H7 (cell line): Measurements from ENCODE around the gene TINCR. TPM values are rescaled to one million over a fixed set of nuclear protein-coding genes. Genes with fewer than 3 reads are reported as not detected.

Experiments used
- DNase-seq: peaks from one replicate; pipeline ENCODE4 v3.0.0; 2012
- H3K27me3 ChIP-seq: 2 replicates; pipeline ENCODE4 v1.6.0; 2011; ENCODE audit warnings: mild to moderate bottlenecking, low read length; ENCODE audit not compliant: control insufficient read depth, insufficient read depth
- H3K36me3 ChIP-seq: replicated peaks from 2 replicates; pipeline ENCODE4 v1.5.1; 2011; ENCODE audit warnings: low read length; ENCODE audit not compliant: control insufficient read depth, insufficient read depth
- H3K4me3 ChIP-seq: 2 replicates; pipeline ENCODE4 v1.5.1; 2011; ENCODE audit warnings: low read depth, mild to moderate bottlenecking, control low read depth, low read length, moderate library complexity; ENCODE audit not compliant: insufficient read depth
- total RNA-seq: library from RNA; depleted of rRNA; stranded (reverse); fragments of >200 nt; shearing (Covaris generic); gene quantifications from 2 replicates; pipeline ENCODE4 v1.2.3, GENCODE V29; 2014

TINCR gene
- total RNA-seq, 1 experiment from 2014 or later, result 0.28 TPM

GRCh38 chr19:5579286-5579685 is 11.5 kb upstream of the TINCR start:
- Histone ChIP-seq H3K4me3 (no peak overlapping the region), H3K27me3 (no peaks in the 10 kb centered on the region), H3K36me3 (no peaks in the 10 kb centered on the region; the same call in 1 of the 2 replicates)
- no peak for DNase-seq

- Histone ChIP-seq H3K27me3 (no peaks in the 10 kb centered on the region), H3K4me3 (peak overlapping the region; percentile 8; the same call in 1 of the 2 replicates), H3K36me3 (no peaks in the 10 kb centered on the region; the same call in 1 of the 2 replicates)
- DNase-seq, result peak; percentile 97
Measured at GRCh38 chr19:5578097-5578846, 10.5 kb upstream of the TINCR start.

GRCh38 chr19:5575590-5575989 is 7.8 kb upstream of the TINCR start:
- Histone ChIP-seq H3K36me3 (no peaks in the 10 kb centered on the region), H3K4me3 (no peak overlapping the region), H3K27me3 (no peaks in the 10 kb centered on the region)
- DNase-seq, result no peak

- DNase-seq, result no peak
- Histone ChIP-seq H3K36me3 (no peaks in the 10 kb centered on the region), H3K27me3 (peaks cover 6% of the 10 kb centered on the region)
Measured at GRCh38 chr19:5572556-5573286, 5.0 kb upstream of the TINCR start.

GRCh38 chr19:5571777-5572176 is 4.0 kb upstream of the TINCR start:
- Histone ChIP-seq H3K36me3 (no peaks in the 10 kb centered on the region), H3K27me3 (peaks cover 13% of the 10 kb centered on the region), H3K4me3 (no peak overlapping the region)
- DNase-seq, result no peak

More at GRCh38 chr19:5572556-5573286, 5.0 kb upstream of the TINCR start:
- no peak overlapping the region for H3K4me3 ChIP-seq

GRCh38 chr19:5567970-5568407 is 236 bp upstream of the TINCR start:
- DNase-seq, result no peak
- H3K4me3 ChIP-seq, result peak overlapping the region; percentile 53
- H3K27me3 ChIP-seq, result peaks cover 16% of the 10 kb centered on the region
- no peaks in the 10 kb centered on the region for H3K36me3 ChIP-seq

GRCh38 chr19:5564930-5565329 is 2.8 kb downstream of the TINCR start:
- Histone ChIP-seq H3K27me3 (peaks cover 16% of the 10 kb centered on the region), H3K36me3 (no peaks in the 10 kb centered on the region), H3K4me3 (no peak overlapping the region)
- DNase-seq, result no peak

- peaks cover 16% of the 10 kb centered on the region for H3K27me3 ChIP-seq
- no peak overlapping the region for H3K4me3 ChIP-seq
- no peaks in the 10 kb centered on the region for H3K36me3 ChIP-seq
- no peak for DNase-seq
Measured at GRCh38 chr19:5563935-5564612, 3.7 kb downstream of the TINCR start.

GRCh38 chr19:5563008-5563431 is 4.7 kb downstream of the TINCR start:
- Histone ChIP-seq H3K4me3 (no peak overlapping the region), H3K36me3 (no peaks in the 10 kb centered on the region), H3K27me3 (peaks cover 12% of the 10 kb centered on the region)
- DNase-seq, result peak; percentile 78

- Histone ChIP-seq H3K4me3 (no peak overlapping the region), H3K27me3 (peaks cover 6% of the 10 kb centered on the region; the same call in 1 of the 2 replicates), H3K36me3 (no peaks in the 10 kb centered on the region)
- DNase-seq, result no peak
Measured at GRCh38 chr19:5562280-5562679, 5.5 kb downstream of the TINCR start.

GRCh38 chr19:5561559-5561958 is 6.2 kb downstream of the TINCR start:
- no peaks in the 10 kb centered on the region for H3K36me3 ChIP-seq
- H3K4me3 ChIP-seq, result no peak overlapping the region
- DNase-seq, result peak; percentile 67
- H3K27me3 ChIP-seq, result peaks cover 2% of the 10 kb centered on the region; the same call in 1 of the 2 replicates

- DNase-seq, result peak; percentile 58
- Histone ChIP-seq H3K36me3 (no peaks in the 10 kb centered on the region), H3K4me3 (no peak overlapping the region), H3K27me3 (no peaks in the 10 kb centered on the region)
Measured at GRCh38 chr19:5560156-5560555, 7.6 kb downstream of the TINCR start.

- no peaks in the 10 kb centered on the region for H3K36me3 ChIP-seq
- no peak overlapping the region for H3K4me3 ChIP-seq
- DNase-seq, result peak; percentile 57
- H3K27me3 ChIP-seq, result no peaks in the 10 kb centered on the region
Measured at GRCh38 chr19:5559804-5560133, 8.0 kb downstream of the TINCR start.

GRCh38 chr19:5558101-5558621 is 9.6 kb downstream of the TINCR start:
- no peaks in the 10 kb centered on the region for H3K36me3 ChIP-seq
- no peak for DNase-seq
- no peaks in the 10 kb centered on the region for H3K27me3 ChIP-seq
- H3K4me3 ChIP-seq, result no peak overlapping the region
